Esophagus muscularis mucosa (tissue), 4 donors: Measurements from ENCODE around the gene SUPT3H. TPM values are rescaled to one million over a fixed set of nuclear protein-coding genes. Genes with fewer than 3 reads are reported as not detected.

ENCODE experiments used
- DNase-seq: peaks from one replicate; pipeline ENCODE4 v3.0.0-alpha.2; 2017; ENCODE audit errors: extremely low spot score
- H3K27ac ChIP-seq, 4 donors: fragments of 200-600 bp; sonication (generic); replicated peaks in 1 of 4; 1 replicate in 3 of 4; 2 replicates in 1 of 4; pipeline ENCODE4 v1.5.1; 2016 to 2019; ENCODE audit warnings: mild to moderate bottlenecking in 1 of 4
- H3K27me3 ChIP-seq, 4 donors: fragments of 200-600 bp; sonication (generic); one replicate each; pipeline versions ENCODE4 v1.5.1 to v1.6.0; 2016 to 2019
- H3K36me3 ChIP-seq, 4 donors: fragments of 200-600 bp; sonication (generic); one replicate each; pipeline ENCODE4 v1.5.1; 2016 to 2019
- H3K4me1 ChIP-seq, 4 donors: fragments of 200-600 bp; sonication (generic); one replicate each; pipeline ENCODE4 v1.5.1; 2016 to 2019
- H3K4me3 ChIP-seq, 4 donors: fragments of 200-600 bp; sonication (generic); 1 replicate in 2 of 4; 2 replicates in 2 of 4; pipeline ENCODE4 v1.5.1; 2016 to 2019; ENCODE audit warnings: mild to moderate bottlenecking in 4 of 4, moderate library complexity in 1 of 4
- H3K9me3 ChIP-seq, 4 donors: fragments of 200-600 bp; sonication (generic); 1 replicate in 3 of 4; 2 replicates in 1 of 4; pipeline ENCODE4 v1.5.1; 2016 to 2019
- EP300 ChIP-seq: sonication (generic); formaldehyde crosslinking; IDR thresholded peaks from one replicate; pipeline ENCODE4 v1.6.1; 2017; ENCODE audit warnings: antibody characterized with exemption
- POLR2A ChIP-seq: fragments of 450-650 bp; IDR thresholded peaks from one replicate; pipeline ENCODE4 v1.6.1; 2017; ENCODE audit warnings: antibody characterized with exemption, moderate library complexity, mild to moderate bottlenecking, low read depth
- POLR2AphosphoS5 ChIP-seq, 2 donors: sonication (generic); formaldehyde crosslinking; IDR thresholded peaks; one replicate each; pipeline ENCODE4 v1.6.1; 2017; ENCODE audit warnings: antibody characterized with exemption in 2 of 2
- WGBS: methylation state at CpG from one replicate; pipeline ENCODE4 v1.1.5; 2018; 5-methylcytosine and 5-hydroxymethylcytosine counted together
- intact Hi-C: fragments of 100-400 bp; cut with DNase I; formaldehyde crosslinking; loops from one replicate; pipeline ENCODE4 v1.15.1; 2023
- total RNA-seq, 4 donors: library from RNA; depleted of rRNA; stranded (reverse); fragments of >200 nt; gene quantifications; one replicate each; pipeline versions ENCODE4 v1.1.0 to v1.2.1, GENCODE V29; 2016
- TF ChIP-seq, protein P1 (sequence below), 3 experiments: fragments of 200-600 bp in 2 of 3; fragments of 450-650 bp in 1 of 3; sonication (generic) in 2 of 3; IDR thresholded peaks; one replicate each; pipeline ENCODE4 v1.5.1; 2017 to 2019; ENCODE audit warnings: antibody characterized with exemption in 3 of 3, mild to moderate bottlenecking in 2 of 3, moderate library complexity in 1 of 3

The SUPT3H gene
- total RNA-seq, 4 donors from 2014 or later: 5.1 to 13.3 (median 9.9) TPM

GRCh38 chr6:44932651-44933091, 445.1 kb downstream of the SUPT3H start:
- 87% methylated on average over 7 of the region's 7 CpGs for WGBS
- H3K27ac ChIP-seq: no peak overlapping the region

DNA sequence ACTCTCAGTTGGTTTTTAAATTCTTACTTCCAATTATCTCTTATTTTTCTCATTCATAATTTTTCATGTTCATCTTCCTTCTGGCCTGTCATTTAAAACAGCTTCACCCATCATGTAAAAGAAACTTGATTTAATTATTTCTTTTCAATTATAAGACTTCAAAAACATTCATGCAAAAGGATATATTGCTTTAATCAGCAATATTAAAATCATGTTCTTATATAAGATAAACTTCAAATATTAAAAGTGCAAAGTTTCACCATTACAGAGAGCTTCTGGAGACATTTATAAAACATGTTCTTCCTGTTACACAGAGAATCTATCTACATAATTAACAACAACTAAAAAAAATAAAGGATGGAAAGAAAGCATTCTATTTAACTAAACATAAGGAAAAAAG, 446.3 kb downstream of the SUPT3H start:
- Histone ChIP-seq H3K4me1 (no peaks in the 10 kb centered on the region), H3K27ac (no peak overlapping the region), H3K27me3 (no peaks in the 10 kb centered on the region), H3K36me3 (no peaks in the 10 kb centered on the region), H3K4me3 (no peak overlapping the region), H3K9me3 (no peaks in the 10 kb centered on the region)
- intact Hi-C loops: no loop called here
- no peak for DNase-seq
- no peak for TF ChIP-seq POLR2AphosphoS5 (IDR thresholded peaks at IDR 0.05)
- TF ChIP-seq POLR2A: no peak

More at GRCh38 chr6:44932651-44933091, 445.1 kb downstream of the SUPT3H start:
- Histone ChIP-seq H3K36me3 (no peaks in the 10 kb centered on the region), H3K4me3 (no peak overlapping the region), H3K4me1 (no peaks in the 10 kb centered on the region), H3K9me3 (no peaks in the 10 kb centered on the region), H3K27me3 (no peaks in the 10 kb centered on the region)
- no peak for DNase-seq
- TF ChIP-seq, protein P1, sequence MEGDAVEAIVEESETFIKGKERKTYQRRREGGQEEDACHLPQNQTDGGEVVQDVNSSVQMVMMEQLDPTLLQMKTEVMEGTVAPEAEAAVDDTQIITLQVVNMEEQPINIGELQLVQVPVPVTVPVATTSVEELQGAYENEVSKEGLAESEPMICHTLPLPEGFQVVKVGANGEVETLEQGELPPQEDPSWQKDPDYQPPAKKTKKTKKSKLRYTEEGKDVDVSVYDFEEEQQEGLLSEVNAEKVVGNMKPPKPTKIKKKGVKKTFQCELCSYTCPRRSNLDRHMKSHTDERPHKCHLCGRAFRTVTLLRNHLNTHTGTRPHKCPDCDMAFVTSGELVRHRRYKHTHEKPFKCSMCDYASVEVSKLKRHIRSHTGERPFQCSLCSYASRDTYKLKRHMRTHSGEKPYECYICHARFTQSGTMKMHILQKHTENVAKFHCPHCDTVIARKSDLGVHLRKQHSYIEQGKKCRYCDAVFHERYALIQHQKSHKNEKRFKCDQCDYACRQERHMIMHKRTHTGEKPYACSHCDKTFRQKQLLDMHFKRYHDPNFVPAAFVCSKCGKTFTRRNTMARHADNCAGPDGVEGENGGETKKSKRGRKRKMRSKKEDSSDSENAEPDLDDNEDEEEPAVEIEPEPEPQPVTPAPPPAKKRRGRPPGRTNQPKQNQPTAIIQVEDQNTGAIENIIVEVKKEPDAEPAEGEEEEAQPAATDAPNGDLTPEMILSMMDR (IDR thresholded peaks at IDR 0.05): no peak
- no peak for TF ChIP-seq POLR2A
- intact Hi-C loops: no loop called here

DNA sequence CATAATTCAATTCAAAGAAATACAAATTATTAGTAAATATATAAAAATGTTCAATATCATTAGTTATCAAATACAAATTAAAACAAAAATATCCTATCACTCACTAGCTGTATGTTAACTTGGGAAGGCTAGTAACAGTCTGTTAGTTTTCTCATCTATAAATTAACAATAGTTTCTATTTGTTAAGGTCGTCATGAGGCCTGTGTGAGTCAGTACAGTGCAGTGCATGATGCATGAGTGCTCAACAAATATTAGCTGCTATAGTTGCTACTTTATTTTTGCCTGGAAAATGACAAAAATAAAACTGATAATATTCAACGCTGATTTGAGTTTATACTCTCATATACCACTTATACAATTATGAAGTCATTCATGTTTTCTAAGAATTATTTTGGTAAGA, 451.2 kb downstream of the SUPT3H start:
- H3K4me1 ChIP-seq: no peaks in the 10 kb centered on the region
- no peaks in the 10 kb centered on the region for H3K36me3 ChIP-seq
- no peak overlapping the region for H3K4me3 ChIP-seq
- 88% methylated on average over 2 of the region's 2 CpGs for WGBS
- no peaks in the 10 kb centered on the region for H3K9me3 ChIP-seq
- H3K27me3 ChIP-seq: no peaks in the 10 kb centered on the region
- H3K27ac ChIP-seq: no peak overlapping the region
- DNase-seq: no peak
- TF ChIP-seq POLR2AphosphoS5 (IDR thresholded peaks at IDR 0.05): no peak
- no peak for TF ChIP-seq POLR2A
- no peak for TF ChIP-seq EP300
- TF ChIP-seq, protein P1 (IDR thresholded peaks at IDR 0.05): no peak
- intact Hi-C loops: no loop called here

GRCh38 chr6:44925100-44925739, 452.5 kb downstream of the SUPT3H start:
- DNase-seq: no peak
- intact Hi-C loops: no loop called here
- Histone ChIP-seq H3K9me3 (no peaks in the 10 kb centered on the region), H3K27me3 (no peaks in the 10 kb centered on the region), H3K36me3 (no peaks in the 10 kb centered on the region), H3K4me1 (peaks cover 0 to 6% (median 0%) of the 10 kb centered on the region in 4 donors), H3K27ac (no peak overlapping the region), H3K4me3 (no peak overlapping the region)
- 21% methylated on average over 1 of the region's 1 CpG for WGBS
- TF ChIP-seq, protein P1 (IDR thresholded peaks at IDR 0.05): no peak
- no peak for TF ChIP-seq POLR2AphosphoS5 (IDR thresholded peaks at IDR 0.05)
- no peak for TF ChIP-seq POLR2A
- no peak for TF ChIP-seq EP300

DNA sequence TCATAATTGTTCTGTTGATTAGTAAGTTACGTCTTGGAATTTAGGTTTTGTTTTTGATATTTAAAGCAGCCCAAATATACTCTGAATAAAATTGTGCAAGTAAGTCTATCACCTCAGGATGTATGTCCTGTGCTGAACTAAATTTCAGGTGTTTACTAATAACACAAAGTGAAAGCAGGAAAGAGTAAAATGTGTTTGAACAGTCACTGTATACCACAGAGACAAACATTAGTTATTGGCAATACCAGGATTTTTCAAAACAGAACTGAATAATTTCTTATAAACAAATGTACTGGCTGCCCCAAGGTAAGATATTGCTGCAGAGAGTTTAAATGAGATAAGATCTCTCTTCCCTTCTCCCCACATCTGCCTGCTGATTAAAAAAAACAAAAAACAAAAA, 454.3 kb downstream of the SUPT3H start:
- no peaks in the 10 kb centered on the region for H3K9me3 ChIP-seq
- no peak for DNase-seq
- H3K4me1 ChIP-seq: peaks cover 0 to 7% (median 0%) of the 10 kb centered on the region in 4 donors
- WGBS: 89% methylated on average over 1 of the region's 1 CpG
- intact Hi-C loops: no loop called here
- H3K4me3 ChIP-seq: no peak overlapping the region
- no peaks in the 10 kb centered on the region for H3K27me3 ChIP-seq
- TF ChIP-seq, protein P1 (IDR thresholded peaks at IDR 0.05): no peak
- no peak for TF ChIP-seq EP300
- TF ChIP-seq POLR2AphosphoS5 (IDR thresholded peaks at IDR 0.05): no peak
- TF ChIP-seq POLR2A: no peak
- no peaks in the 10 kb centered on the region for H3K36me3 ChIP-seq
- H3K27ac ChIP-seq: no peak overlapping the region
